Esophagus muscularis mucosa (tissue), 4 donors: ENCODE measurements around the gene FBXW4. TPM values are rescaled to one million over a fixed set of nuclear protein-coding genes. Genes with fewer than 3 reads are reported as not detected.

Source experiments
- DNase-seq: peaks from one replicate; pipeline ENCODE4 v3.0.0-alpha.2; 2017; ENCODE audit errors: extremely low spot score
- H3K27ac ChIP-seq, 4 donors: fragments of 200-600 bp; sonication (generic); replicated peaks in 1 of 4; 1 replicate in 3 of 4; 2 replicates in 1 of 4; pipeline ENCODE4 v1.5.1; 2016 to 2019; ENCODE audit warnings: mild to moderate bottlenecking in 1 of 4
- H3K27me3 ChIP-seq, 4 donors: fragments of 200-600 bp; sonication (generic); one replicate each; pipeline versions ENCODE4 v1.5.1 to v1.6.0; 2016 to 2019
- H3K36me3 ChIP-seq, 4 donors: fragments of 200-600 bp; sonication (generic); one replicate each; pipeline ENCODE4 v1.5.1; 2016 to 2019
- H3K4me1 ChIP-seq, 4 donors: fragments of 200-600 bp; sonication (generic); one replicate each; pipeline ENCODE4 v1.5.1; 2016 to 2019
- H3K4me3 ChIP-seq, 4 donors: fragments of 200-600 bp; sonication (generic); 1 replicate in 2 of 4; 2 replicates in 2 of 4; pipeline ENCODE4 v1.5.1; 2016 to 2019; ENCODE audit warnings: mild to moderate bottlenecking in 4 of 4, moderate library complexity in 1 of 4
- H3K9me3 ChIP-seq, 4 donors: fragments of 200-600 bp; sonication (generic); 1 replicate in 3 of 4; 2 replicates in 1 of 4; pipeline ENCODE4 v1.5.1; 2016 to 2019
- EP300 ChIP-seq: sonication (generic); formaldehyde crosslinking; IDR thresholded peaks from one replicate; pipeline ENCODE4 v1.6.1; 2017; ENCODE audit warnings: antibody characterized with exemption
- POLR2A ChIP-seq: fragments of 450-650 bp; IDR thresholded peaks from one replicate; pipeline ENCODE4 v1.6.1; 2017; ENCODE audit warnings: antibody characterized with exemption, moderate library complexity, mild to moderate bottlenecking, low read depth
- POLR2AphosphoS5 ChIP-seq, 2 donors: sonication (generic); formaldehyde crosslinking; IDR thresholded peaks; one replicate each; pipeline ENCODE4 v1.6.1; 2017; ENCODE audit warnings: antibody characterized with exemption in 2 of 2
- WGBS: methylation state at CpG from one replicate; pipeline ENCODE4 v1.1.5; 2018; 5-methylcytosine and 5-hydroxymethylcytosine counted together
- intact Hi-C: fragments of 100-400 bp; cut with DNase I; formaldehyde crosslinking; loops from one replicate; pipeline ENCODE4 v1.15.1; 2023
- total RNA-seq, 4 donors: library from RNA; depleted of rRNA; stranded (reverse); fragments of >200 nt; gene quantifications; one replicate each; pipeline versions ENCODE4 v1.1.0 to v1.2.1, GENCODE V29; 2016
- TF ChIP-seq, protein P1 (sequence below), 3 experiments: fragments of 200-600 bp in 2 of 3; fragments of 450-650 bp in 1 of 3; sonication (generic) in 2 of 3; IDR thresholded peaks; one replicate each; pipeline ENCODE4 v1.5.1; 2017 to 2019; ENCODE audit warnings: antibody characterized with exemption in 3 of 3, mild to moderate bottlenecking in 2 of 3, moderate library complexity in 1 of 3

The FBXW4 gene
- total RNA-seq, 4 donors from 2014 or later: 101 to 168 (median 115) TPM

- 91% methylated on average over 2 of the region's 2 CpGs for WGBS
- H3K9me3 ChIP-seq: no peaks in the 10 kb centered on the region
- no peaks in the 10 kb centered on the region for H3K27me3 ChIP-seq
- DNase-seq: no peak
- no peak overlapping the region for H3K27ac ChIP-seq
- TF ChIP-seq POLR2A: no peak
- no peak for TF ChIP-seq POLR2AphosphoS5 (IDR thresholded peaks at IDR 0.05)
- no peak for TF ChIP-seq EP300
- TF ChIP-seq, protein P1, sequence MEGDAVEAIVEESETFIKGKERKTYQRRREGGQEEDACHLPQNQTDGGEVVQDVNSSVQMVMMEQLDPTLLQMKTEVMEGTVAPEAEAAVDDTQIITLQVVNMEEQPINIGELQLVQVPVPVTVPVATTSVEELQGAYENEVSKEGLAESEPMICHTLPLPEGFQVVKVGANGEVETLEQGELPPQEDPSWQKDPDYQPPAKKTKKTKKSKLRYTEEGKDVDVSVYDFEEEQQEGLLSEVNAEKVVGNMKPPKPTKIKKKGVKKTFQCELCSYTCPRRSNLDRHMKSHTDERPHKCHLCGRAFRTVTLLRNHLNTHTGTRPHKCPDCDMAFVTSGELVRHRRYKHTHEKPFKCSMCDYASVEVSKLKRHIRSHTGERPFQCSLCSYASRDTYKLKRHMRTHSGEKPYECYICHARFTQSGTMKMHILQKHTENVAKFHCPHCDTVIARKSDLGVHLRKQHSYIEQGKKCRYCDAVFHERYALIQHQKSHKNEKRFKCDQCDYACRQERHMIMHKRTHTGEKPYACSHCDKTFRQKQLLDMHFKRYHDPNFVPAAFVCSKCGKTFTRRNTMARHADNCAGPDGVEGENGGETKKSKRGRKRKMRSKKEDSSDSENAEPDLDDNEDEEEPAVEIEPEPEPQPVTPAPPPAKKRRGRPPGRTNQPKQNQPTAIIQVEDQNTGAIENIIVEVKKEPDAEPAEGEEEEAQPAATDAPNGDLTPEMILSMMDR (IDR thresholded peaks at IDR 0.05): no peak
- peaks cover 0 to 8% (median 0%) of the 10 kb centered on the region in 4 donors for H3K36me3 ChIP-seq
- H3K4me1 ChIP-seq: no peaks in the 10 kb centered on the region
- intact Hi-C loops: no loop called here
- H3K4me3 ChIP-seq: no peak overlapping the region
Measured at GRCh38 chr10:101704331-101704730, 9.4 kb upstream of the FBXW4 start.

DNA sequence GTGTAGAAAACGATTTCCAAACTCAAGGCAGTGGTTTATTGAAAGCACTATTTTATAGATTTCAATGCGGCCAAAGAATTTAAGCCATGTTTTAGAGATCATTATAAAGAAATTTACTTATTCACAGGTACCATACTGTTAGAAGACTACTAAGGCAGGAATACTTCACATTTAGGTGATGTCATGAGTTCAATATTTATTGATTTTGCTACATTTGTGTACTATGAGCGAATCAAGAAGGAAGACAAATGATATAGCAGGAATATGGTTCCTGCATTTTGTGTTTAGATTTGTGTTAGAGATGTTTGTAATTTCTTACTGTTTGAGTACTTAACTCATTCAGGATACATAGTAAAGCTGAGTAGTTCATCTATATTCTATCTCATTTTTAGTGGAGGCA is 1.7 kb upstream of the FBXW4 start:
- H3K4me1 ChIP-seq: peaks cover 21 to 31% (median 27%) of the 10 kb centered on the region in 4 donors
- no peaks in the 10 kb centered on the region for H3K27me3 ChIP-seq
- H3K27ac ChIP-seq: no peak overlapping the region
- no peaks in the 10 kb centered on the region for H3K9me3 ChIP-seq
- intact Hi-C loops: no loop called here
- 95% methylated on average over 3 of the region's 3 CpGs for WGBS
- H3K4me3 ChIP-seq: no peak overlapping the region
- no peak for DNase-seq
- TF ChIP-seq POLR2AphosphoS5 (IDR thresholded peaks at IDR 0.05) (no peak), POLR2A (no peak)
- TF ChIP-seq, protein P1 (IDR thresholded peaks at IDR 0.05): no peak
- H3K36me3 ChIP-seq: peaks cover 0 to 8% (median 0%) of the 10 kb centered on the region in 4 donors

- 73% methylated on average over 9 of the region's 10 CpGs for WGBS
- TF ChIP-seq, protein P1 (IDR thresholded peaks at IDR 0.05): no peak
- TF ChIP-seq POLR2A (no peak), POLR2AphosphoS5 (IDR thresholded peaks at IDR 0.05) (no peak), EP300 (no peak)
- intact Hi-C loops: no loop called here
- H3K4me3 ChIP-seq: peak overlapping the region; percentile 67 to 91 (median 88)
- H3K27me3 ChIP-seq: no peaks in the 10 kb centered on the region
- peak overlapping the region; percentile 93 to 99 (median 98) for H3K27ac ChIP-seq
- no peak for DNase-seq
- H3K36me3 ChIP-seq: peaks cover 0 to 8% (median 0%) of the 10 kb centered on the region in 4 donors
- H3K4me1 ChIP-seq: peaks cover 31 to 42% (median 38%) of the 10 kb centered on the region in 4 donors
- H3K9me3 ChIP-seq: no peaks in the 10 kb centered on the region
Measured at GRCh38 chr10:101695404-101695890, 477 bp upstream of the FBXW4 start.

DNA sequence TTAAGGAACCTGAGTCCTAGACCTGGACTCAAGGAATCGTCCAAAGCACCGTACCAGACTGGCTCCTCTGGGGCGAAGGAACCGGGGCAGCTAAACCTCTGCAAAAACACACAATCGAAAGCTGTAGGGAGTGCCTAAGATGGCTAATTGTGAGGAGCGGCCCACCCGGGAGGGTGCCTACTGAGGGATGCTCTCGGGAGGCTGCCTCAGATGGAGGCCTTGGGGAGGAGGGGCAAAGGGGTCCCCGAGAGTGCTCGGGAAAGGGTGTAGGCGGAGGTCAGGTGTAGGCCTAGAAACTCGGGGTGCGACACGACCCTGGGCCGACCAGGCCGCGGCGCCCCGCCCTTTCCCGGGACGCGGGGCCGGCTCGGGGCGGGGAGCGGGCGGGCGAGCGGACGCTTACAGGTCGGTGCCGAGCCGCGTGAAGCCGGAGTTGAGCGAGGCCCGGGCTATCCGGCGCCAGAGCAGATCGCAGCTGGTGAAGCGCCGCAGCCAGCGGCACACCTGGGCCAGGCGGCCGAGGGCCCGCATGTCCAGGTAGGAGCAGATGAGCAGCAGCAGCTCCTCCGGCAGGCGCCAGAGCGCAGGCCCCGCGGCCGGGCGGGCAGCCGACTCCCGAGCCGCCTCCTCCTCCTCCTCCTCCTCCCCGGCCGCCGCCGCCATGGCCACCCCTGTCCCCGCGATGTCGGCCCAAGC is 844 bp downstream of the FBXW4 start:
- H3K4me3 ChIP-seq: peak overlapping the region; percentile 67 to 91 (median 88)
- intact Hi-C loops: no loop called here
- H3K36me3 ChIP-seq: no peaks in the 10 kb centered on the region
- peak; percentile 92 for DNase-seq
- H3K4me1 ChIP-seq: peaks cover 40 to 55% (median 50%) of the 10 kb centered on the region in 4 donors
- 0% methylated on average over 23 of the region's 63 CpGs for WGBS
- H3K27ac ChIP-seq: peak overlapping the region; percentile 93 to 99 (median 98)
- TF ChIP-seq POLR2A (peak; percentile 11), POLR2AphosphoS5 (IDR thresholded peaks at IDR 0.05) (peak in 1 of 2 donors; percentile 41)
- TF ChIP-seq, protein P1 (IDR thresholded peaks at IDR 0.05): no peak
- H3K9me3 ChIP-seq: no peaks in the 10 kb centered on the region
- no peaks in the 10 kb centered on the region for H3K27me3 ChIP-seq
